HG02943 (cell line): ENCODE results near the gene CT45A6.
"Not testable (repeated sequence)": the region's sequence is repeated elsewhere in the genome, so short reads cannot be mapped to it uniquely, and the experiment has no call there.

ENCODE experiments used
- ATAC-seq: cut with Tn5 transposase; IDR thresholded peaks from one replicate; pipeline ENCODE4 v1.9.1; 2021; ENCODE audit warnings: mild to moderate bottlenecking, low read depth, moderate library complexity; ENCODE audit not compliant: unreplicated experiment

CT45A6 gene, protein sequence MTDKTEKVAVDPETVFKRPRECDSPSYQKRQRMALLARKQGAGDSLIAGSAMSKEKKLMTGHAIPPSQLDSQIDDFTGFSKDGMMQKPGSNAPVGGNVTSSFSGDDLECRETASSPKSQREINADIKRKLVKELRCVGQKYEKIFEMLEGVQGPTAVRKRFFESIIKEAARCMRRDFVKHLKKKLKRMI

DNA sequence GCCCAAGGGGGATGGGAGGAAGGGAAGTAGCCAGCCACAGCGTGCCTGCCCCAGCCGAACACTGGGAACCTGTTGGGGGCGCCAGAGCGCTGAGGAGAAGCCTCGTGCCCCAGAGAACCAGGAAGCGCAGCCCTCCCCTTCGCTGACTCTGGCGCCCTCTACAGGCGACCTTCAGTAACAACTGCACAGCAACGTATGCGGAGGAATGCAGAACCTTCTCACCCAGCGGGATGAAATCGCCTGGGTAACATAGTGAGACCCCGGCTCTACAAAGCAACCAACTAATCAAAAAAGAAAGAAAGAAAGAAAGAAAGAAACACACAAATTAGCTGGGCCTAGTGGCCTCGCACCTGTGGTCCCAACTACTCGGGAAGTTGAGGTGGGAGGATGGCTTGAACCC lies at the start of gene CT45A6:
Gene CT45A6, minus strand, starts transcription at position 101 of the 400 bp plus-strand sequence. CDS start 3,794 bp downstream, outside the sequence.
- not testable (repeated sequence) for ATAC-seq

DNA sequence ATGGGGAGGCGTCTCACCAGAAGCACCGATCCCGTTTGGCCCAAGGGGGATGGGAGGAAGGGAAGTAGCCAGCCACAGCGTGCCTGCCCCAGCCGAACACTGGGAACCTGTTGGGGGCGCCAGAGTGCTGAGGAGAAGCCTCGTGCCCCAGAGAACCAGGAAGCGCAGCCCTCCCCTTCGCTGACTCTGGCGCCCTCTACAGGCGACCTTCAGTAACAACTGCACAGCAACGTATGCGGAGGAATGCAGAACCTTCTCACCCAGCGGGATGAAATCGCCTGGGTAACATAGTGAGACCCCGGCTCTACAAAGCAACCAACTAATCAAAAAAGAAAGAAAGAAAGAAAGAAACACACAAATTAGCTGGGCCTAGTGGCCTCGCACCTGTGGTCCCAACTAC lies 34.6 kb upstream of the CT45A6 start, which contains the start of gene CT45A7:
Gene CT45A7, minus strand, starts transcription at position 101 of the 400 bp plus-strand sequence. CDS start 3,747 bp downstream, outside the sequence.
- not testable (repeated sequence) for ATAC-seq

DNA sequence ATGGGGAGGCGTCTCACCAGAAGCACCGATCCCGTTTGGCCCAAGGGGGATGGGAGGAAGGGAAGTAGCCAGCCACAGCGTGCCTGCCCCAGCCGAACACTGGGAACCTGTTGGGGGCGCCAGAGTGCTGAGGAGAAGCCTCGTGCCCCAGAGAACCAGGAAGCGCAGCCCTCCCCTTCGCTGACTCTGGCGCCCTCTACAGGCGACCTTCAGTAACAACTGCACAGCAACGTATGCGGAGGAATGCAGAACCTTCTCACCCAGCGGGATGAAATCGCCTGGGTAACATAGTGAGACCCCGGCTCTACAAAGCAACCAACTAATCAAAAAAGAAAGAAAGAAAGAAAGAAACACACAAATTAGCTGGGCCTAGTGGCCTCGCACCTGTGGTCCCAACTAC lies 17.3 kb upstream of the CT45A6 start, which contains the start of gene CT45A2:
Gene CT45A2, minus strand, starts transcription at position 101 of the 400 bp plus-strand sequence. CDS start 3,747 bp downstream, outside the sequence.
- ATAC-seq: not testable (repeated sequence)

DNA sequence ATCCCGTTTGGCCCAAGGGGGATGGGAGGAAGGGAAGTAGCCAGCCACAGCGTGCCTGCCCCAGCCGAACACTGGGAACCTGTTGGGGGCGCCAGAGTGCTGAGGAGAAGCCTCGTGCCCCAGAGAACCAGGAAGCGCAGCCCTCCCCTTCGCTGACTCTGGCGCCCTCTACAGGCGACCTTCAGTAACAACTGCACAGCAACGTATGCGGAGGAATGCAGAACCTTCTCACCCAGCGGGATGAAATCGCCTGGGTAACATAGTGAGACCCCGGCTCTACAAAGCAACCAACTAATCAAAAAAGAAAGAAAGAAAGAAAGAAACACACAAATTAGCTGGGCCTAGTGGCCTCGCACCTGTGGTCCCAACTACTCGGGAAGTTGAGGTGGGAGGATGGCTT lies 17.2 kb downstream of the CT45A6 start, which contains the start of gene CT45A5:
Gene CT45A5, minus strand, starts transcription at position 101 of the 400 bp plus-strand sequence. CDS start 3,774 bp downstream, outside the sequence.
- ATAC-seq: not testable (repeated sequence)

DNA sequence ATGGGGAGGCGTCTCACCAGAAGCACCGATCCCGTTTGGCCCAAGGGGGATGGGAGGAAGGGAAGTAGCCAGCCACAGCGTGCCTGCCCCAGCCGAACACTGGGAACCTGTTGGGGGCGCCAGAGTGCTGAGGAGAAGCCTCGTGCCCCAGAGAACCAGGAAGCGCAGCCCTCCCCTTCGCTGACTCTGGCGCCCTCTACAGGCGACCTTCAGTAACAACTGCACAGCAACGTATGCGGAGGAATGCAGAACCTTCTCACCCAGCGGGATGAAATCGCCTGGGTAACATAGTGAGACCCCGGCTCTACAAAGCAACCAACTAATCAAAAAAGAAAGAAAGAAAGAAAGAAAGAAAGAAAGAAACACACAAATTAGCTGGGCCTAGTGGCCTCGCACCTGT lies 34.5 kb downstream of the CT45A6 start, which contains the start of gene CT45A3:
Gene CT45A3, minus strand, starts transcription at position 101 of the 400 bp plus-strand sequence. CDS start 3,747 bp downstream, outside the sequence.
- ATAC-seq: not testable (repeated sequence)

DNA sequence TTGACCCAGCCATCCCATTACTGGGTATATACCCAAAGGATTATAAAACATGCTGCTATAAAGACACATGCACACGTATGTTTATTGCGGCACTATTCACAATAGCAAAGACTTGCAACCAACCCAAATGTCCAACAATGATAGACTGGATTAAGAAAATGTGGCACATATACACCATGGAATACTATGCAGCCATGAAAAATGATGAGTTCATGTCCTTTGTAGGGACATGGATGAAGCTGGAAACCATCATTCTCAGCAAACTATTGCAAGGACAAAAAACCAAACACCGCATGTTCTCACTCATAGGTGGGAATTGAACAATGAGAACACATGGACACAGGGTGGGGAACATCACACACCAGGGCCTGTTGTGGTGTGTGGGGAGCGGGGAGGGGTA lies 57.8 kb downstream of the CT45A6 start:
- ATAC-seq: not testable (repeated sequence)
